COLO668 (cell line): ENCODE results near the gene SLC1A7.

Experiments
- DNase-seq: peaks from one replicate; lab custom pipeline; 2025; ENCODE audit not compliant: unreplicated experiment; lab: John Stamatoyannopoulos, UW

Gene SLC1A7

DNA sequence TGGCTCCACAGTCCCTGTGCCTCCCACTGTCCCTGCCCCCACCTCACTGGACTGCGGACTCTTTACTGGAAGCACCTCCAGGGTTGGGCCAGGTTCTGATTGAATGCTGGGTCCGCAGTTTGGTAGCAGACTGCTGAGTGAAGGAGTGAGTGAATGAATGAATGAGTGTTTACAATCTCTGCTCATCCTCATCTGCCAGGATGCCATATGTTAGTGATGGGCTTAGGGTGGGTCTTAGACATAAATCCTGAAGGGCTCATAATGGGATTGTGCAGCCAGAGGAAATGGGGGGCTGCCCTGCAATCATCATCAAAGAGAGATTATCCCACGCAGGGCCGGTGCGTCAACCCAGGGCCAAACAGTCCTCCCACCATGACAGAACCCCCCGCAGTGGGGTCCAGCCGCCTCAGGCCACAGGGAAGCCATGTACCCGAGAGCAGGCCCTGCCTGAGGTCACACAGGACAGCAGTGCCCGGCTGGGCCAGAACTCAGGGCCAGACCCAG, 26.1 kb downstream of the SLC1A7 start:
- DNase-seq, result no peak

DNA sequence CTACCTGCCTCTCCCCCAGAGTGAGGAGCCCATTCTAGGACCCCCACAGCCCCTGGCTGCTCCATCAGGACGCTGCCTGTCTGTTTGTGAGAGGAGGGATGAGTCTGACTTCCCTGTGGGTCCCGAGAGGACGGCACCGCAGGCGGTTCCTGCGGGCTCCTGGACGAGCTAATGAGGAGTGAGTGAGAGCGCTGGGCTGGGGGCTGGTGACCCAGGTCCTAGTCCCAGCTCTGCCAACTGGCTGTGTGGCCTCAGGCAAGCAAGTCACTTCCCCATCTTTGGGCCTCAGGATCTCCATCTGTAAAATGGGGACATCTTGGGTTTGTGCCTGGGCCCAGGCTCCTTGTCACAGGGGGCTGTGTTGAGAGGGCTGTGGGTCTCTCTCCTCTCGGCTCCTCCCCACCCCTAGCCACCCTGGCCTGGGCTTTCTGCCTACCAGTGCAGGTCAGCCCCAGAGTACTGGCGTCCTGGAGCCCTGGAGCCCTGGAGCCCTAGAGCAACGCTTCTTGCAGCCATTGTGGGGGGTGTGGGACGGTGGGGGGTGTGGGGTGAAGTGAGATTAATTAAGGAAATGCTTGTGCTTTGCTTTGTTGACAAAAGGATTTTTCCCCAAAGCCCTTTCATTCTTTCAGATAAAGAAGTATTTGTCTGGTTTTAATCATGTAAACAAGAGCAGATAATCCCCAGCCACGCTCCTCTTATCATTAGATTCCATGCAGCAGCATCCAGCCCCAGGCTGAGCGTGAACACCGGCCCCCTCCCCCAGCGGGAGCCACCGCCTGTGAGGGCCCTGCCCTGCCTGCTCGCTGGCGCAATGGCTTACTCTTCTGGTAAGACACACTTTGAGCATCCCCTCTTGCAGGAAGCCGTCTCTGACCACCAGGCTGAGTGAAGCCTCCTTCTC, 26.8 kb downstream of the SLC1A7 start:
- peak; percentile 68 for DNase-seq

DNA sequence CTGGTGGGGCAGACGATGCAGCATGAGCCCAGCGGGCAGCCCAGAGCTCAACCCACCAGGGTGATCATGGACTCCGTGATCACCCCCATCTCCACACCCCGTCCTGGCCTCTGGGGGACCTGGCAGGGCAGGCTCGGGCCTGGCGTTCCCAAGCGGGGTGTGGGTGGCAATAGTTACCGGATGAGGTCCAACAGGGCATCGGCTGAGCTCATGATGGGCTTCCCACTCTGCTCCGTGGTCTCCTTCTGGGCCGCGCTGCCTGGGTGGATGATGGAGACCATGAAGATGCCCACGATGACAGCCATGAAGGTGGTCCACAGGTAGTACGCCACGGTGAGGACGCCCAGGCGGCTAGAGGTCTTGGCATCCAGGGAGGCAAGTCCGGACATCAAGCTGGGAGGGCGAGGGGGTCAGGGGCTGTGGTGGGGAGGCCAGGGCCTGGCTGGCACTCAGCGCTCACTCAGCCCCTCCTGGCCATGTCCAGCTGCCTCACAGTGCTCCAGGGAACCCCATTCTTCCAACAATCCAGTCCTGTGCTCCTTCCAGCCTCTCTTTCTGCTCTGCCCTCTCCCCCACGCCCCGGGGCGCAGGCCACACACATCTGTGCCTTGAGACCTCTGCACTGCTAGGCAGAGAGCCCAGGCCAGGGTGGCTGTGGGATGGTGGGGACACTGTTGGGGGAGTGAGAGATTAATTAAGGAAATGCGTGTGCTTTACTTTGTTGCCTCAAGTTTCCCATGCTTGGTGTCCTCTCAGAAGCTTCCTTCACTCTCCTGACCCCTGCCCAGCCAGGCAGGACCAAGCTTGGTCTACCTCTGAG, 27.6 kb downstream of the SLC1A7 start:
- no peak for DNase-seq

DNA sequence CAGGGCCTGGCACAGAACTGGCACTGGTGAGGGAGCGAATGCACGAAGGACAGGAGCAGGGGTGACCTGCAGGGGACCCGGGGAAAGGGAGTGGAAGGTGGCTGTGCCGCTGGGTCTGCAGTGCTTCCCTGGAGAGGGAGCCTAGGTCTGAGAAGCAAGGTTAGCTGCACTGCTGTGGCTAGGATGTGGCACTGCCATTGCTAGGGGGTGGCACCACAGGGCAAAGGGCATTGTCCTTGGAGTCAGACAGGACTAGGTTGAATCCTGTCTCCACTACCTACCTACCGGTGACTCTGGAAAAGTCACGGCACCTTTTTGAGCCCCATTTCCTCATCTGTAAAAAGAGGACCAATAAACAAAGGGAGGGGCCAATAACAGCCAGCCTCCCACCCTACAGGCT, 28.3 kb downstream of the SLC1A7 start:
- no peak for DNase-seq

DNA sequence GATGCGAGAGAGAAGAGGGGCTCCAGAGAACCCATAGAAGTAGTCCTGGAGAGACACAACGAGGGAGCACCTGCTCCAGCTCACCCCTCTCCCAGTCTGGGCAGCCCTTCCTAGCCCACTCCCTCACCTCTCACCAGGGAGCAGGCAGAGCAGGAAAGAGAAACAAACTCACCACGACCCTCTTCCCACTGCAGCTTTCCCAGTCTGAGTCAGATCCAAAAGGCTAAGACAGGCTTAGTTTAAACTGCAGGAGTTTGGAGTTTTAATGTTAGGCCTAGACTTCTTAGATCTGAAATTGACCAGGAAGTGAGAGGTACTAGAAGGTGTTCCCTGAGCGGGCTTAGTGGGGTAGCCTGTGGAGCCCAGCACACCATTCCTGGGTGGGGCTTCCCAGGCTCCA, 29.6 kb downstream of the SLC1A7 start:
- DNase-seq, result no peak

DNA sequence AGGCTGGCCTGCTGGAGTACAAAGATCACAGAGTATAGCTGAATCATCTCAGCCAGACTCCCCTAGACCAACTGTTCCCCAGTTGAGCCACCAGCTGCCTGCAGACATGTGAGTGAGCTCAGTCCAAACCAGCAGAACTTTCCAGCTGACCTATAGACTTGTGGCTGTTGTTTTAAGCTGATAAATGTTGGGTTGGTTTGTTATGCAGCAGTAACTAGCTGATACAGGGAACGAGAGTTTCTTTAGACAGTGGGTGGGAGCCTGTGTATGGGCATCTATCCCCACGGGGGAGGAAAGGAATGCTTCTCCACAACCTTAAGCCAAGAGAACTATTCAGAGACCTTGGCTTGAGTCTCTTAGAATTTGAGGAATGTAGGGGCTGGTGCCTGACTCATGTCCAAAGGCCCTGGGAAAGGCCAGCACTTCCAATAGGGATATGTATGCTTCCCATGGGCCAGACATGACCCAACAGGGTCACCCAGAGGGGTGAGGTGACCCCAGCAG, 30.1 kb downstream of the SLC1A7 start:
- DNase-seq, result no peak

DNA sequence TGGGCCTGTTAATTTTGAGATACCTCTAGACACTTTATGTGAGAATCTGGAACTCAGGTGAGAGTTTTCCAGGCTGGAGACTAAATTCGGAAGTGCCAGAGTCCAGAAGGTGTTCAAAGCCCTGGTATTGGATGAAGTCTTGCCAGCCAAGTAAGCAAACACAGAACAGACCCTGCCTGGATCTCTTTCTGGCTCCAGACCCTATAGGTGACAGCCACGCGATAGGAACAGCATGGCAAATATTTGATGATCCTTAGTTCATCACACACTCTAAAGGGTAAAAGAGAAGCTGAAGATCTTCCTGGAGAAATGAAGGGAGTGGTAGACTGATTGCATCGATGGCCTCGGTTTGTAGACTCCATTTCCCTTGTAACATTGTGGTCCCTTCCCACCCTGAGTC, 30.7 kb downstream of the SLC1A7 start:
- no peak for DNase-seq

DNA sequence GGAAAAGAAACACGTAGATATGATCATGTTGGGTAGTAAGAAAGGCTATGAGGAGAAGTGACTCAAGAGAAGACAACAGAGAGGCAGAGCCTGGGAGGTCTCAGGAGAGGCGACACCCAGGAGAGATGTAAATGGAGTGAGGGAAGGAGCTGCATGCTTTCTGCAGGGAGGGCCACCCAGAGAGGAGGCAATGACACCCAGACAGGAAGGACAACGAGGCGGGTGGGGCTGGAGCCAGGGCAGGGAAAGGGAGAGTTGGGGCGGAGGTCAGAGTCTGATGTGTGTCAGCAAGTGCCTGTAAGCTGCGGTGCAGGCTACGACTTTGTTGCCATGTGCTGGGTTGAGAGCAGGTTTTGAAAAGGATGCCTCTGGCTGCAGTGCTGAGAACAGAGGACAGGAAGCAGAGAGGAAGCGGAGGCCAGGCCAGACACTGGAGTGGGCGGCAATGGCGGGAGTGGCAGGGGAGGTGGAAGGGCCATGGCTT, 31.3 kb downstream of the SLC1A7 start:
- no peak for DNase-seq

DNA sequence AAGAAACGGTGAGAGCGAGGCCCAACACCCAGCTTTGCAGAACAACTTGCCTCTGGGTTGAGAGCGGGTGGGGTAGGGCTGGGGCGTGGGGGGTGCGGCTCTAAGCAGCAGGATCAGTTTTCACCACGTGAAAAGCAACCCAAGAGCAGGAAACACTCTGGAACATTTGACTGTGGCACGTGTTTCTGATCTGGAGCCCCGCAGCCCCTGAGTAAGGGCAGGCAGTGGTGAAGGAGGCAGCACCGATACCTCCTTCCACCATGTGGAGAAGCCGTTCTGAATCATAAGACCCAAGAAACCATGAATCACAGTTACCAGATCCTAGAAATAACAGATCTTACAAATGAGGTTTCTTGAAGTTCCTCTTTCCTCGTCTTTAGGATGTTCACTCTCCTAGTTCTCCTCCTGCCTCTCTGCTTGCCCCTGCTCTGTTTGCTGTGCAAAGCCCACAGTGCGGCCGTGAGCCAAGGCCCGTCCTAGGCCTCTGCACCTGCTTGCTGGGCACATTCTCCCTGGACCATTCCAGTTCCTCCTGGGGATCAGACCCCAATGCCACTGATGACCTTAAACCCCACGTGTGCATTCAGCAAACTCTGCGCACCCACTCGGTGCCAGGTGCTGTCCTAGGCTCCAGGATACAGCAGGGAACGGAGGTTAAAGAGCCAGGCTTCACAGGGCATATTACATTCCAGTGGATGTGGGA, 31.9 kb downstream of the SLC1A7 start:
- DNase-seq, result peak; percentile 46

DNA sequence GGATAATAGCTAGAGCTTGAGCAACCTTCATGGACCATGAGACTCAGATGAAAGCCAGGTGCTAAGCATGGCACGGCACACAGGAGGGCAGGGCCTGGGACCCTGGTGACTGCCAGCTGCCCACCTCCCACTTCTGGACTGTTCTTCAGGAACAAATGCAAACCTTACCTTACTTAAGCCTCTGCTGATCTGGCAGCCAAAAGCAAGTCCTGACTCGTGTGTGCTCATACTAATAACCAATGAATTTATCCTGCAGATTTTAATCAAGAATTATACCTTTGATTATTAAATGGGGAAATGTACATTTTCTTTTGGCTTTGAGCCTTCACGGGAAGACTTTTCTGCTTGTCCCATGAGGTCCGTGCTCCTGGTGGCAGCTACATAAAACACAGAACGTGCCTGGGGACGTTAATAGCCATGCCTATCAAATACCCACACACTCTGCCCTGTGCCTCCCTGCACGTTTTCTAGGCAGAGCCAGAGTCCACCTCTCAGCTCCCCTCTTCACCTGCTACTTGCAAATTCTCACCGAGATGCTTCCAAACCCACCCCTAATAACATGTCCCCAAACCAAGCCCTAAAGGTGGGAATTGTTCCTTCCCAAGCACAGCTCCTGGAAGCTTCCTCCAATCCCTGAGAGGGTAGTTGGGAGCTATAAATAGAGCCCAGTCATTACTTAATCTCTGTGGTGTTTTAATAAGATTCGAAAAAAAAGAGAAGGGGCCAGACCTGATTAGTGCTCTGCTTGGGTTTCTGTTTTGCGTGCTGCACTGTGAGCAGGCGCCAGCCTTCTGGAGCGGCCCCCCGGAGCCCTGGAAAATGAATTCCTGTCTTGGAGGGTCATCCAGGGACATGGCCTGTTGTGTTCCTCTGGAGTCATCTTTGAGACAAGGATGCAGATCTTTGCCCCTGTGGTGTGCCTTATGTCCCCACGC, 33.5 kb downstream of the SLC1A7 start:
- no peak for DNase-seq

DNA sequence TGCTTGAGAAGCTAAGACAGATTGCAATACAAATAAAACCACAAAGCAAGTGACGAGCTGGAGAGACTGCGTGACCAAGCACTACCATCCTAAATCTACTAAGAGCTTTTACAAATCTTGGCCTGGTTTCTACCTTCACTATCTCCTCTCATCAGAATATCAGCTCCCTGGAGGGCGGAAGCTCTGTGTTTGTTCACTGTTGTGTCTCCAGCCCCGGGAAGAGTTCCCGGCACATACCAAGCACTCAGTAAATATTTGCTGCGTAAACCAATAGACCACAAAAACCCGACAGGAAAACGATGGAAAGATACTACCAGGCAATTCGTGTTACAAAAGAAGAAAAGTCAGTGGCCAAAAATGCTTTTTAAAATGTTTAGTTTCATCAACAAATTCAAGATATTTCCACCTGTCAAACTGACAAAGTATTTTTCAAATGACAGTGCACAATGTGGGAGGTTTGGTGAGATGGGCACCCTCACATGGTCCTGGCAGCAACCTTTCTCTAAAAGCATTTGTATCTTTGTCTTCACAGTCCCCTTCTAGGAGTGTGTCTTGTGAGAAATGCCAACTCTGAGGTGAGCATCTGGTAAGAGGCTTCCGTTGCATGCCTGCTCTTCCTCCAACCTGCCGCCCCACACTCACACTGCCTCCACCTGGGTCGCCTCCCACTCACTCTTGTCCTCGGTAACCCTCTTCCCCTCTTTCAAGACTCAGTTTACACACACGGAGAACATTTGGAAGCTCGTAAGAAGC, 34.7 kb downstream of the SLC1A7 start:
- peak; percentile 67 for DNase-seq

DNA sequence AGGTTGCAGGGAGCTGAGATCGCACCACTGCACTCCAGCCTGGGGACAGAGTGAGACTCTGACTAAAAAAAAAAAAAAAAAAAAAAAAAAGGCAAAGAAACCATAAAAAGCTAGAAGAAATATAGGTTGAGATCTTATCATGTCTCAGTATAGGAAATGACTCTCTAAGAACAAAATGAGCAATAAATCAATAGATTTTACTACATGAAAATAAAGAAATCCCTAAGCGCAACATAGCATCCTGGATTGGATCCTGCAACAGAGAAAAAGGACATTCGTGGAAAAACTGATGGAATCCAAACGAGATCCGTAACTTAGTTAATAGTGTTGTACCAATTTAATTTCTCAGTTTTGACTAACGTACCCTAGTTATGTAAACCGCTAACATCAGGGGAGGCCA, 35.3 kb downstream of the SLC1A7 start:
- DNase-seq, result no peak

DNA sequence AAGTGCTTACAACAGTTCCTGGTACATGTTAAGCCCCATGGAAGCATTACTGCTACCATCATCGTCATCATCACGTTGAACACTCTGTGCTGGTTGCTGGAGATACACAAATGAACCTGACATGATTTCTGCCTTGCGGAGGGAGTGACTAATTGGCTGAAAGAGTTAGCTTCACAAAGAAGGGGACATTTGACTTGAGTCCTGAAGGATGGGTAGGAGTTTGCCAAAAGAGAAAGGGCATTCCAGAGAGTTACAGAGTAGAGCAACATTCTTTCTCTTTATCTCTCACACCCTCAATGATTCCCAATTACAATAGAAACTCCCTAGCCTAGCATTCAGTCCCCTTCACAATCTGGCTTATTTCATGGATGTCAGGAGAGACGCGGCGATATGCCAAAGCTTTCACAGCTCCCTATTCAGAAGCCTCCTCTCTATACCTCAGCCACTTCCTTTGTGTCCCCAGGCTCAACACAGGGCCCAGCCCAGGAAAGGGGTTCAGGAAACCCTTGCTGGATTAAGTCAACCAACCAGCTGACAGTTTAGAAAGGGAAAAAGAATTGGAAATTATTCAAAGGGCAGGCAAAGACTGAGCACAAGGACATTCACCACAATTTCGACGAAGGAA, 38.0 kb downstream of the SLC1A7 start:
- no peak for DNase-seq

DNA sequence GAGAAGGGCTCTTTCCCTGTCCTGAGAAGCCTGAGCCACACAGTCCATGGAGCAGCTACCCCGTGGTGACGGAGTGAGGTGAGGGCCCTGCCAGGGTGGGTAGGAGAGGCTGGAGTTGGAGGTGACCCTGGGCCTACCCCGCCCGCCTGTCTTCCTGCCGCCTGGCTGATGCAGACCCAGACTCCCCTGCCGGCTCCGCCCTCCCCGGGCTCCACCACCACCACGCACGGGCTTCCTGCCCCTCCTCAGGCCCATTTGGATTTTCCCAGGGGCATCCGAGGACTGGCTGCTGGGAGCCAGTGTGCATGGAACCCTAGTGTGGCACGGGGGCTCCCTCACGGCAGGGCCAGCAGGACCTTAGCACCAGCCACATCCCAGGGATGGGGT, 47.9 kb downstream of the SLC1A7 start:
- DNase-seq, result no peak

DNA sequence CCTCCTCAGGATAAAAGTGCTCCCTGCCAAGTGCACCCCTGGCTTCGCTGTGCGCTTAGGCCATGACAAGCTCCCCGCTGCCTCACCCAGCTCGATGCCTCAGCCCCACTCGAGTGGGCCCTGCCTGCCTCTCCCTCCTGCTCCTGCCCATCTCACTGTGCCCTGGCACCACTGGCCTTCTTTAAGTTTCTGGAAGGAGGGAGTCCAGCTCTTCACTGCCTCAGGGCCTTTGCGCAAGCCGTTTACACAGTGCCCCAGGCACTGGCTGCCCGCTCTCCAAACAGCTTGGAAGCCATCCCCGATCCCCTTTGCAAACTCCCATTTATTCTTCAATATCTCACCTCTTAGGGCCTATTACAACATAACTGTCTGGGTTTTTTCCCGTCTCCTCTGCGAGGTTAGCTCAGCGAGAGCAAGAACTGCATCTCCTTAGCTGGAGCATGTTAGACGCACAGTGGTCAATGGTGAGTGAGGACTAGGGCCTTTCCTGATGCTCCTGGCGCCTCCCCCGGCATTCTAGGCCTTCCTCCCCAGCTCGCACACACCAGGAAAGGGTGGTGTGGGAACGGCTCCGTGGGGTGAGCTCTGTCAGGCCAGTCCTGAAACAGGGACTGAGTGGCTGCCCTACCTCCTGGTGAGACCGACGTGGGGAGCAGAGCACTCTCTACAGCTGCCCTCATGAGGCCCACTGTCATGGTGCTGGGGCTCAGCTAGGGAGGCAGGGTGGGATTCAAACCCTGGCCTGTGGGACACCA, 48.5 kb downstream of the SLC1A7 start:
- DNase-seq, result no peak

DNA sequence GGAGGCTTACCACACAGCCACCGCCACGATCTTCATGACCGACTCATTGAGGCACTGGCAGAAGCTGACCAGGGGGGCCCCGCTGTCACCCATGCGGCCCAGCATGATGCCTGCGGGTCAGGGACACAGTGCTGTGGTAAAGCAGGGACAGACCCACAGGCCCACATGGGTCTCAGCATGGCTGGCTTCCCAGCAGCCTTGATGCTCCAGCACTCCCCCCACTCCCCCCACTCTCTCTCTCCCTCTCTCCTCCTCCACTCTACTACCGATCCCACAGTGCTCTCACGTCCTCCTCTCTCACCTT, 49.0 kb downstream of the SLC1A7 start:
- DNase-seq, result no peak

DNA sequence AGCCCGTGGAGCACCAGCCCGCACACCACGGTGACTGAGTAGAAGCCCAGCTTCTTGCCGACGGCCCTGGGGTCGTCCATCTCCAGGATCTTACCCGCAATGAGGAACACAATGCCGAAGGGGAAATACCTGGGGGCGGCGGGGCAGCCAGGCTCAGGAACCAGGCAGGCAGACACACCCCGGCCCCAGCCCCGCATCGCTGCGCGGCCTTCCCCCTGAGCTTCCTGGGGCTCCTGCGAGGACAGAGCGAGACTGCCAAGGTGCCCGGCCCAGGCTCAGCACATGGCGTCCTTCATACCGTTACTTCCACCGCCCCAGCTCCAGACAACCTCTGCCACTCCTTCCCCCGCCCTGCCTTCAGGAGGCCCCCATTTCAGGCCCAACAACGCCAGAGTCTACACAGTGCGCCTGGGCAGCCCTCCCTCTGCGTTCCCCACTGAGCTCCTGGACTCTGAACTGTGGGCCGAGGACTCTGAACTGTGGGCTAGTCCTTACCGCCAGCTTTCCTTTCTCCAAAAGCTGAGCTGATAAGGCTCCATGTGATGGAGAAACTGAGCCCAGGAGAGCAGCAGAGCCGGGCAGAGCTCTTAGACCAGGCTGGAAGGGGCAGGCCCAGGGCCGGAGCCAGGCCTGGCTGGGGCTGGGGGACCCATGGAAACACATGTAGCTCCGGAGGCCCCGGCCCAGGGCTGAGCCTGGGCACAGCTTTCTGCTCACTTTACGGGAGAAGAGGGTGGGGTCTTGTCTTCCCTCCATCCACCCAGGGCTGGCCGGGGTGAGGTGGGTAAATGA, 49.6 kb downstream of the SLC1A7 start:
- no peak for DNase-seq
